Stimulated activated CD8-positive, alpha-beta memory T cell treated with anti-CD3 and anti-CD28 coated beads, Interleukin-2, amount 100 ng/mL, for 1 hour (primary cell): ENCODE measurements around the gene SLC43A3.
"Not testable (repeated sequence)": the region's sequence is repeated elsewhere in the genome, so short reads cannot be mapped to it uniquely, and the experiment has no call there.

ENCODE experiments used
- DNase-seq, 2 donors: peaks; one replicate each; pipeline ENCODE4 v3.0.0-alpha.2; 2020; ENCODE audit warnings: low read depth in 2 of 2

SLC43A3 gene

GRCh38 chr11:57459164-57460021, 32.5 kb upstream of the SLC43A3 start:
- DNase-seq, result no peak

GRCh38 chr11:57458410-57459163, 31.7 kb upstream of the SLC43A3 start:
- no peak for DNase-seq

- DNase-seq, result no peak
These were observed 31.1 kb upstream of the SLC43A3 start for GRCh38 chr11:57458060-57458409.

GRCh38 chr11:57457643-57458023, 30.7 kb upstream of the SLC43A3 start:
- no peak for DNase-seq

- peak; percentile 42 to 52 for DNase-seq
These were observed 30.2 kb upstream of the SLC43A3 start for GRCh38 chr11:57456960-57457642.

- no peak for DNase-seq
These were observed 26.7 kb upstream of the SLC43A3 start for GRCh38 chr11:57453543-57454177.

- no peak for DNase-seq
These were observed 19.1 kb upstream of the SLC43A3 start for GRCh38 chr11:57446055-57446454.

GRCh38 chr11:57445122-57445394, 18.1 kb upstream of the SLC43A3 start:
- DNase-seq, result not testable (repeated sequence)

GRCh38 chr11:57444362-57445121, 17.6 kb upstream of the SLC43A3 start:
- DNase-seq, result no peak

- no peak for DNase-seq
These were observed 14.0 kb upstream of the SLC43A3 start for GRCh38 chr11:57440744-57441414.

- no peak for DNase-seq
These were observed 12.9 kb upstream of the SLC43A3 start for GRCh38 chr11:57439786-57440185.

GRCh38 chr11:57438345-57439285, 11.7 kb upstream of the SLC43A3 start:
- DNase-seq, result no peak

GRCh38 chr11:57436031-57436430, 9.1 kb upstream of the SLC43A3 start:
- DNase-seq, result no peak

GRCh38 chr11:57434640-57435546, 8.0 kb upstream of the SLC43A3 start:
- no peak for DNase-seq

- no peak for DNase-seq
These were observed 5.8 kb upstream of the SLC43A3 start for GRCh38 chr11:57432714-57433163.

- DNase-seq, result no peak
These were observed 5.2 kb upstream of the SLC43A3 start for GRCh38 chr11:57432149-57432561.

GRCh38 chr11:57430952-57431351, 4.0 kb upstream of the SLC43A3 start:
- no peak for DNase-seq

GRCh38 chr11:57429946-57430345, 3.0 kb upstream of the SLC43A3 start:
- no peak for DNase-seq

- no peak for DNase-seq
These were observed 1.7 kb upstream of the SLC43A3 start for GRCh38 chr11:57428643-57429042.
